Vagina (tissue), 2 donors: ENCODE results near the gene CDK6. TPM values are rescaled to one million over a fixed set of nuclear protein-coding genes. Genes with fewer than 3 reads are reported as not detected.

Experiments used
- DNase-seq, 2 donors: peaks; one replicate each; pipeline ENCODE4 v3.0.0-alpha.2; 2017; ENCODE audit errors: extremely low spot score in 2 of 2
- H3K27ac ChIP-seq: fragments of 200-600 bp; sonication (generic); one replicate; pipeline ENCODE4 v1.5.1; 2019
- H3K27me3 ChIP-seq: fragments of 200-600 bp; sonication (generic); one replicate; pipeline ENCODE4 v1.5.1; 2019
- H3K36me3 ChIP-seq, 2 donors: fragments of 200-600 bp; sonication (generic); one replicate each; pipeline ENCODE4 v1.5.1; 2017 to 2019
- H3K4me1 ChIP-seq: fragments of 200-600 bp; sonication (generic); one replicate; pipeline ENCODE4 v1.5.1; 2019
- H3K4me3 ChIP-seq, 2 donors: fragments of 200-600 bp; sonication (generic); 1 replicate in 1 of 2; 2 replicates in 1 of 2; pipeline ENCODE4 v1.5.1; 2016 to 2019
- H3K9me3 ChIP-seq: fragments of 200-600 bp; sonication (generic); one replicate; pipeline ENCODE4 v1.5.1; 2019
- POLR2A ChIP-seq, 2 donors: fragments of 450-650 bp; IDR thresholded peaks; one replicate each; pipeline ENCODE4 v1.6.1; 2017; ENCODE audit warnings: antibody characterized with exemption in 2 of 2, mild to moderate bottlenecking in 2 of 2, moderate library complexity in 2 of 2
- POLR2AphosphoS5 ChIP-seq, 2 donors: sonication (generic); formaldehyde crosslinking; IDR thresholded peaks; one replicate each; pipeline ENCODE4 v1.9.0; 2017; ENCODE audit warnings: antibody characterized with exemption in 2 of 2, mild to moderate bottlenecking in 2 of 2, low read depth in 1 of 2; ENCODE audit not compliant: insufficient read depth in 1 of 2
- intact Hi-C: fragments of 100-400 bp; cut with DNase I; formaldehyde crosslinking; loops from one replicate; pipeline ENCODE4 v1.15.1; 2023
- total RNA-seq: library from RNA; depleted of rRNA; stranded (reverse); fragments of >200 nt; gene quantifications from one replicate; pipeline ENCODE4 v1.2.3, GENCODE V29; 2016
- TF ChIP-seq, protein P1 (sequence below), 3 experiments: fragments of 450-650 bp in 2 of 3; fragments of 200-600 bp in 1 of 3; sonication (generic) in 1 of 3; IDR thresholded peaks; one replicate each; pipeline ENCODE4 v1.5.1; 2017 to 2019; ENCODE audit warnings: antibody characterized with exemption in 3 of 3, mild to moderate bottlenecking in 2 of 3, moderate library complexity in 2 of 3

Gene CDK6
- total RNA-seq, 1 donor from 2014 or later = 20.6 TPM

DNA sequence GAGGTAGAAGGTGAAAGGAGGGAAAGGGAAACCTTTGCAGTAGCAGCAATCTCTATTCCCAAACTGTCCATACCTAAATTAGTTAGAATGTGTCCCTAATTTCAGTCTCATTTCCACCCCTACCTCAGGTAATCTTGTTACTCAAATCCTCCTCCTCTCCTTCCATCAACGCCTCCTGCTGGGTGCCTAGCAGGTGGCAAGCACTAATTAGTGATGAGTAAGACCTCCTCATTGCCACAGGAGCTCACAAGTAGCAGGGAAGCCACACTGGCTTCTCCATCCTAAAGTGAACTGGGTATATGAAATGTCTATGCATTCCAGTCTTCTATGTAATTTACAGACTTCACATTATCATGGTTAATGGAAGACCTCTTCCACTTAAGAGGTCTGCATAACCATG lies 220.5 kb downstream of the CDK6 start:
- DNase-seq = no peak
- intact Hi-C loops = loop anchor here (5.0 kb wide), 1 partner anchor 221 kb away; the partner anchor contains the start of gene CDK6
- Histone ChIP-seq H3K36me3 (peaks cover 0 to 14% of the 10 kb centered on the region in 2 donors), H3K27ac (no peak overlapping the region), H3K4me3 (no peak overlapping the region), H3K27me3 (no peaks in the 10 kb centered on the region), H3K9me3 (no peaks in the 10 kb centered on the region), H3K4me1 (no peaks in the 10 kb centered on the region)
- TF ChIP-seq, protein P1, sequence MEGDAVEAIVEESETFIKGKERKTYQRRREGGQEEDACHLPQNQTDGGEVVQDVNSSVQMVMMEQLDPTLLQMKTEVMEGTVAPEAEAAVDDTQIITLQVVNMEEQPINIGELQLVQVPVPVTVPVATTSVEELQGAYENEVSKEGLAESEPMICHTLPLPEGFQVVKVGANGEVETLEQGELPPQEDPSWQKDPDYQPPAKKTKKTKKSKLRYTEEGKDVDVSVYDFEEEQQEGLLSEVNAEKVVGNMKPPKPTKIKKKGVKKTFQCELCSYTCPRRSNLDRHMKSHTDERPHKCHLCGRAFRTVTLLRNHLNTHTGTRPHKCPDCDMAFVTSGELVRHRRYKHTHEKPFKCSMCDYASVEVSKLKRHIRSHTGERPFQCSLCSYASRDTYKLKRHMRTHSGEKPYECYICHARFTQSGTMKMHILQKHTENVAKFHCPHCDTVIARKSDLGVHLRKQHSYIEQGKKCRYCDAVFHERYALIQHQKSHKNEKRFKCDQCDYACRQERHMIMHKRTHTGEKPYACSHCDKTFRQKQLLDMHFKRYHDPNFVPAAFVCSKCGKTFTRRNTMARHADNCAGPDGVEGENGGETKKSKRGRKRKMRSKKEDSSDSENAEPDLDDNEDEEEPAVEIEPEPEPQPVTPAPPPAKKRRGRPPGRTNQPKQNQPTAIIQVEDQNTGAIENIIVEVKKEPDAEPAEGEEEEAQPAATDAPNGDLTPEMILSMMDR (IDR thresholded peaks at IDR 0.05) = no peak
- TF ChIP-seq POLR2A (IDR thresholded peaks at IDR 0.05) (no peak), POLR2AphosphoS5 (IDR thresholded peaks at IDR 0.05; ENCODE audit: insufficient read depth in 1 of 2, low read depth in 1 of 2) (no peak)

DNA sequence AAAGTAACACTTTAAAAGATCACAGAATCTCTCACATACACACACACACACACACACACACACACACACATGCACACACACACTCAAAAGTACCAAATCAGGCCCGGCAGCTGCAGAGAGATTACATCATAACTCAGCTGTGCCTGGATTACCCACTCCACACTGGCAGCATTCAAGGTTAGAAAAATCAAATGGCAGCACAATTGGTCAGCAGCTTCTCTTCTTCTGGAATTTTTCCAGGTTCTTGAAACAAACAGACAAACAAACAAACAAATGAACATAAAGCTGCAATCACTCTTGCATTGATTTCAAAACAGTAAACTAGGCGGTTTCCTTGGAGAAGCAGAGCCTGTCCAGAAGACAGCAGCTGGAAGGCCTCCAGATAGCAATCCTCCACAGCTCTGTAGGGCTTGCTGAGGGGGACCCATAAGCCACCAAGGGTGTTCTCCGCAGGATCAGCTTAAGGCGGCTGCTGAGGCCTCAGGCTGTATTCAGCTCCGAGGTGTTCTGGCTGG lies 221.7 kb downstream of the CDK6 start:
- no peaks in the 10 kb centered on the region for H3K4me1 ChIP-seq
- H3K4me3 ChIP-seq = no peak overlapping the region
- intact Hi-C loops = loop anchor here (5.0 kb wide), 1 partner anchor 223 kb away; the partner anchor contains the start of gene CDK6
- no peaks in the 10 kb centered on the region for H3K9me3 ChIP-seq
- TF ChIP-seq, protein P1 (IDR thresholded peaks at IDR 0.05) = no peak
- TF ChIP-seq POLR2A (IDR thresholded peaks at IDR 0.05) (no peak), POLR2AphosphoS5 (IDR thresholded peaks at IDR 0.05; ENCODE audit: insufficient read depth in 1 of 2, low read depth in 1 of 2) (no peak)
- H3K27ac ChIP-seq = no peak overlapping the region
- no peaks in the 10 kb centered on the region for H3K27me3 ChIP-seq
- H3K36me3 ChIP-seq = peaks cover 0 to 14% of the 10 kb centered on the region in 2 donors
- no peak for DNase-seq

DNA sequence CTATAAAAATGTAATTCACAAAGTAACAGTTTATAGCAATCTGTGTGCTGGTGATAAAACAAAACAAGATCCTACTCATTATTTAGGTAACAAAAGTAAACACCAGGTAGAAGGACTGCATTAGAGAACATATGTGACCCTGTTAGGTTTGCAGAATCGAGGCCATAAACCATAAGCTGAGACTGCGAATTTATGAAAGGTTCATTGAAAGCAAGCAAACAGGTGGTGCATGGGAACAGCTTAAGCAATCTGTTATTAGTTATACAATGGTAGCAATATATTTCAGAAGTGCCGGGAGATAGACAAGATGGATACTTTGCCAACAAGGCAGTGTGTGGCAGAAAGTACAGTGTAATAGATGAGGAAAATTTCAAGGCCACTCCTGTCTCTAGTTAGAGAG lies 222.7 kb downstream of the CDK6 start:
- Histone ChIP-seq H3K27me3 (no peaks in the 10 kb centered on the region), H3K27ac (no peak overlapping the region), H3K4me1 (no peaks in the 10 kb centered on the region), H3K9me3 (no peaks in the 10 kb centered on the region), H3K4me3 (no peak overlapping the region), H3K36me3 (peaks cover 0 to 14% of the 10 kb centered on the region in 2 donors)
- TF ChIP-seq POLR2A (IDR thresholded peaks at IDR 0.05) (no peak), POLR2AphosphoS5 (IDR thresholded peaks at IDR 0.05; ENCODE audit: insufficient read depth in 1 of 2, low read depth in 1 of 2) (no peak)
- TF ChIP-seq, protein P1 (IDR thresholded peaks at IDR 0.05) = no peak
- DNase-seq = no peak
- intact Hi-C loops = no loop called here

DNA sequence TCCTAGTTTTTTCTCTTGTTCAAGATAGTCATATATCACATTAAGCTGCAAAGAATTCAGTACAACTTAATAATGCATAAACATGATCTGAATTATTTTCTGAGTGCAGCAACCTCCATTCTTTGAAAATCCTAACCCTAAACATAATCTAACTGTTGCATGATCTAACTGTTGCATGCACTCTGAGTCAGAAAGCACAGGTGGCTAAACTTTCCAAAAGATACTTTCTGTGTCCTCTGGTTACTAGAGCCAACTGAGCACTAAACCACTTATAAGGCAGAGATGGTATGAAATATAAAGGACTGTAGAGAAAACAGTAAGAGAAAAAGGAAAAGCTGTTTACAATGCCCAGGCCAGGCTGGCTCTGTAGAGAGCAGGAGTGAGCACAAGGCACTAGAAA lies 223.2 kb downstream of the CDK6 start:
- intact Hi-C loops = no loop called here
- Histone ChIP-seq H3K27ac (no peak overlapping the region), H3K27me3 (no peaks in the 10 kb centered on the region), H3K4me1 (no peaks in the 10 kb centered on the region), H3K4me3 (no peak overlapping the region), H3K9me3 (no peaks in the 10 kb centered on the region), H3K36me3 (peaks cover 0 to 14% of the 10 kb centered on the region in 2 donors)
- TF ChIP-seq, protein P1 (IDR thresholded peaks at IDR 0.05) = no peak
- TF ChIP-seq POLR2AphosphoS5 (IDR thresholded peaks at IDR 0.05; ENCODE audit: insufficient read depth in 1 of 2, low read depth in 1 of 2) (no peak), POLR2A (IDR thresholded peaks at IDR 0.05) (no peak)
- DNase-seq = no peak

DNA sequence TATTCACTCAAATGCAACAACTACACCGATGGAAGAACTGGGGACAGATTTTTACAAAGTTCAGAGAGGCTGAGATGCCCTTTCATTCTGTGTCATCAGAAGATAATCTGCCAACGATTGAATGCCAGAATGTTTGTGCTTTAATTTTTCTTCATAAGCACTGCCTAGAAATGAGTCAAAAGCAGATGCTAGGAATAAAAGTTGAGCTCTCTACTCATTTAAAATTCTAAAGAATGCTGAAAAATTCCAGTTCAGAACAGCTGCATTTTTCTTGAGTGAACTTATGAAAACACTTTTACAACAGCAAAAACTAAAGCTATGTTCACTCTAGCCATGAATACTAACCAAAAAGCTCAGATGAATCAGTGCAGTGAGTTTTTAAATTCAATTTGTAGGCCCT lies 223.9 kb downstream of the CDK6 start:
- TF ChIP-seq POLR2A (IDR thresholded peaks at IDR 0.05) (no peak), POLR2AphosphoS5 (IDR thresholded peaks at IDR 0.05; ENCODE audit: insufficient read depth in 1 of 2, low read depth in 1 of 2) (no peak)
- Histone ChIP-seq H3K4me1 (no peaks in the 10 kb centered on the region), H3K4me3 (no peak overlapping the region), H3K27me3 (no peaks in the 10 kb centered on the region), H3K27ac (no peak overlapping the region), H3K9me3 (no peaks in the 10 kb centered on the region), H3K36me3 (peaks cover 0 to 14% of the 10 kb centered on the region in 2 donors)
- no peak for DNase-seq
- intact Hi-C loops = no loop called here
